K562 (cell line): ENCODE data around the gene FHL5.

Source experiments
- POLR2A ChIP-seq: fragments of 450-650 bp; conservative IDR thresholded peaks from 2 replicates; pipeline ENCODE4 v1.6.1; 2016
- SIN3B ChIP-seq: fragments of 450-650 bp; IDR thresholded peaks from 2 replicates; pipeline ENCODE4 v1.6.1; 2017; ENCODE audit warnings: low read depth, mild to moderate bottlenecking, moderate library complexity

GRCh38 chr6:96576221-96576620, 13.3 kb downstream of the FHL5 start:
- no peak for TF ChIP-seq SIN3B
- no peak for TF ChIP-seq POLR2A
